Measurements from ENCODE around the gene NLRP6.

NLRP6 gene

GRCh38 chr11:256952-257737 lies 21.1 kb upstream of the NLRP6 start:
- DNase-seq: no peak

GRCh38 chr11:257766-258493 lies 20.3 kb upstream of the NLRP6 start:
- no peak for DNase-seq

GRCh38 chr11:259413-259812 lies 18.8 kb upstream of the NLRP6 start:
- no peak for DNase-seq

GRCh38 chr11:261624-262023 lies 16.6 kb upstream of the NLRP6 start:
- DNase-seq: no peak

- peak; percentile 82 for DNase-seq
Measured at GRCh38 chr11:266676-267439, 11.3 kb upstream of the NLRP6 start.

- peak; percentile 83 for DNase-seq
Measured at GRCh38 chr11:267491-267994, 10.7 kb upstream of the NLRP6 start.

- DNase-seq: peak; percentile 70
Measured at GRCh38 chr11:268716-269145, 9.5 kb upstream of the NLRP6 start.

GRCh38 chr11:269146-269890 lies 8.9 kb upstream of the NLRP6 start:
- DNase-seq: peak; percentile 80

GRCh38 chr11:270451-271318 lies 7.5 kb upstream of the NLRP6 start:
- no peak for DNase-seq

- no peak for DNase-seq
Measured at GRCh38 chr11:271319-271715, 6.9 kb upstream of the NLRP6 start.

GRCh38 chr11:272195-272930 lies 5.8 kb upstream of the NLRP6 start:
- peak; percentile 38 for DNase-seq

- no peak for DNase-seq
Measured at GRCh38 chr11:272931-273198, 5.3 kb upstream of the NLRP6 start.

GRCh38 chr11:276219-276618 lies 2.0 kb upstream of the NLRP6 start:
- no peak for DNase-seq

GRCh38 chr11:279040-279965 lies 1.1 kb downstream of the NLRP6 start:
- DNase-seq: peak; percentile 64

- DNase-seq: peak; percentile 75
Measured at GRCh38 chr11:279966-280705, 1.9 kb downstream of the NLRP6 start.

GRCh38 chr11:280706-281485 lies 2.7 kb downstream of the NLRP6 start:
- DNase-seq: peak; percentile 80

GRCh38 chr11:281486-282161 lies 3.4 kb downstream of the NLRP6 start:
- DNase-seq: no peak

GRCh38 chr11:282171-282570 lies 4.0 kb downstream of the NLRP6 start:
- DNase-seq: peak; percentile 61

All from activated CD8-positive, alpha-beta memory T cell treated with anti-CD3 and anti-CD28 coated beads for 24 hours (primary cell).